ENCODE measurements around the gene PGLYRP3.
"Not testable (repeated sequence)": the region's sequence is repeated elsewhere in the genome, so short reads cannot be mapped to it uniquely, and the experiment has no call there.

Gene PGLYRP3

DNA sequence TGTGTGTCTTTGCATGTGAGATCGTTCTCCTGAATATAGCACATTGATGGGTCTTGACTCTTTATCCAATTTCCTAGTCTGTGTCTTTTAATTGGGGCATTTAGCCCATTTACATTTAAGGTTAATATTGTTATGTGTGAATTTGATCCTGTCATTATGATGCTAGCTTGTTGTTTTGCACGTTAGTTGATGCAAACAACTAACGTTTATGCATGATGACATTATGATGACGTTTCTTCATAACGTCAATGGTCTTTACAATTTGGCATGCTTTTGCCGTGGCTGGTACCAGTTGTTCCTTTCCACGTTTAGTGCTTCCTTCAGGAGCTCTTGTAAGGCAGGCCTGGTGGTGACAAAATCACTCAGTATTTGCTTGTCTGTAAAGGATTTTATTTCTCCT, 5.4 kb upstream of the PGLYRP3 start:
- not testable (repeated sequence) for DNase-seq (ENCODE audit: low read depth in 4 of 4, low spot score in 1 of 4)

DNA sequence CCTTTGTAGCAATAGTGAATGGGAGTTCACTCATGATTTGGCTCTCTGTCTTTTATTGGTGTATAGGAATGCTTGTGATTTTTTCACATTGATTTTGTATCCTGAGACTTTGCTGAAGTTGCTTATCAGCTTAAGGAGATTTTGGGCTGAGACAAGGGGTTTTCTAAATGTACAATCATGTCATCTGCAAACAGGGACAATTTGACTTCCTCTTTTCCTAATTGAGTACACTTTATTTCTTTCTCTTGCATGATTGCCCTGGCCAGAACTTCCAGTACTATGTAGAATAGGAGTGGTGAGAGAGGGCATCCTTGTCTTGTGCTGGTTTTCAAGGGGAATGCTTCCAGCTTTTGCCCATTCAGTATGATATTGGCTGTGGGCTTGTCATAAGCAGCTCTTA, 3.3 kb upstream of the PGLYRP3 start:
- DNase-seq (ENCODE audit: low read depth in 4 of 4, low spot score in 1 of 4), result not testable (repeated sequence)

DNA sequence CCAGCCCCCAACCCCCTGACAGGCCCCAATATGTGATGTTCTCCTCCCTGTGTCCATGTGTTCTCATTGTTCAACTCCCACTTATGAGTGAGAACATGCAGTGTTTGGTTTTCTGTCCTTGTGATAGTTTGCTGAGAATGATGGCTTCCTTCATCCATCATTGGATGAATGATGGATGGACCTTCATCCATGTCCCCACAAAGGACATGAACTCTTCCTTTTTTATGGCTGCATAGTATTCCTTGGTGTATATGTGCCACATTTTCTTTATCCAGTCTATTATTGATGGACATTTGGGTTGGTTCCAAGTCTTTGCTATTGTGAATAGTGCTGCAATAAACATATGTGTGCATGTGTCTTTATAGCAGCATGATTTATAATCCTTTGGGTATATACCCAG, 1.6 kb upstream of the PGLYRP3 start:
- not testable (repeated sequence) for DNase-seq (ENCODE audit: low read depth in 4 of 4, low spot score in 1 of 4)

DNA sequence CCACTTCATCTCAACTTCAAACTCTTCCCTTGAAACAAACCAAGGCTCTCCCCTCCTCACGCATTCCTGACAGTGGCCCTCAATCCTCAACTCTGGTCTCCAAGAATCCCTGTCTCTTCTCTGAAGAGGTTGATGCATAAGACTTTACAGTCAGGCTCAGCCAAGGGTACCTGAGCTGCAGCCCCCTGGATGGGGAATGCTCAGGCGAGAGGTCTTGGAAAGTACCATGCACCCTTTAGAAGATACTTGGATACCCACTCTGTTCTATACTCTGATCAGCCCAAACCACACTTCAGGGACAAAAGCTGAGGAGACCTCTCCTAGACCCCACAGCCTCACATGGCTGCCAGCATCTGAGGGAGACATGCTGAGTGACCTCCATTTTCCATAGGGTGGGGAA, 536 bp upstream of the PGLYRP3 start:
- DNase-seq (ENCODE audit: low read depth in 4 of 4, low spot score in 1 of 4), result no peak

DNA sequence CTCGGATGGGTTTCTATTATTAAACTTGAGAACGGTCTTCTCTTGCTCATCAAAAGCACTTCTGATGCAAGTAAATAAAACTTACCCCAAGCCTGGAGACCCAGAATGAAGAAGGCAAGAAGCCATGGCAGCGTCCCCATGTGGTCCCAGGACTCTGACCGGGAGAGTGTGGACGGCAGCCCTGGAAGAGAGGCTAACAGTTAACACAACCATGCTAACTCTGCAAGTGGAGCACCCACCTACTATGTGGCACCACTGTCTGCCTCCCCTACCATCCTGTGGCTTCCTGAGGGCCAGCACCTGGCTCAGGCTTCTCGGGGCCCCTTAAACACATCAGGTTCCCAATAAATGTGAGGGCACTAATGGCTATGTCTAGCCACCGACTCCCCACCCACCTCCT, 2.2 kb downstream of the PGLYRP3 start:
- DNase-seq (ENCODE audit: low read depth in 4 of 4, low spot score in 1 of 4), result no peak

DNA sequence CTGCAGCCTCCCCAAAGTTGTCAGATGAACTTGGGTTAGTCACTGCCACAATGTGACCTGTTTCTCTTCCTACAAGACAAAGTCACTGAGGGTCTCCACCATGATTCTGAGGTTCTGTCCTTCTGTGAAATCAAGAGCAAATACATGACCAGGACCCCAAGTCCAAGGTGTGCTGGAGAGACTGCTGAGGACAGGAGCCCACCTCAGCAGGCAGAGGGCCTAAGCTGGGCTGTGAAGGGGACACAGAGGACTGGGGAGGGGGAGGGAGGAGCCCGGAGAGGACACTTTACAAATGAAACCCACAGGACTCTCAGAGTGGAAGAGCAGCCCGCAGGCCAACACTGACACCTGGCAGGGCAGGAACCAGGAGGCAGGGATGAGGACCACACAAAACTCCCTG, 3.3 kb downstream of the PGLYRP3 start:
- DNase-seq (ENCODE audit: low read depth in 4 of 4, low spot score in 1 of 4), result no peak

DNA sequence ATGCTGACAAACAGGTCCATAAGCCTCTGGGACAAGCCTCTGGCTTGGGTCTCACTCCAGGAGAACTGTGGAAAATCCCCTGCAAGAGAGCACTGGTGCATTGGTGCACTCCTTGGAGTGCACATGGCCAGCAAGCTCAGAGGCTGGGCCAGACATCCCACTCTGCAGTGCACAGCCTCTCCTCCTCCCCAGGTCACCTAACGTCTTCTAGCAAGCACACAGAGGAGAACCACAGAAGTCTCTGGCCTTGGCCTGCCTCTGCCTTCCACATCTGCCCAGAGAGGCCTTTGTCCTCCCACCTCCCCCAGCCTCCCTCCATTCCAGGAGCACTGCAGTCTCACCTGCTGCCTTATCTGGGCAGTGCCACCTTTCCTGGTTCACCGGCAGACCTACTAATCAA, 4.2 kb downstream of the PGLYRP3 start:
- no peak for DNase-seq (ENCODE audit: low read depth in 4 of 4, low spot score in 1 of 4)

DNA sequence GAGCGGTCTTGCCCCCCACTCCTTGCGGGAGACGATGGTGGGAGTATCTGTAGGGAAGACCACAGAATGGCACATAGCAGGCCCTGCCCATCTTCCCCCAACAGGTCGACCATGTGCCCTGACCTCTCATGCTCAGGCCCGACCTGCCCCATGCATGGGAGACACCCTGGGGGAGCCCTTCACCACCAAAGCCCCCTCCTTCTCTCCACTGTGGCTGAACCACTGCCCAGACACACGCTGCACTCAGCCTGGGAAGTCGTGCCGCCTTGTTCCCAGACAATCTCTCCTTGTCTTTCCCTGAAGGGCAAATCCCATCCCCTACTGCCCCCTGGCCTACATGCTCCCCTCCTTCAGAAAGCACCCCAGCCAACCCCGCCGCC, 5.5 kb downstream of the PGLYRP3 start:
- no peak for DNase-seq (ENCODE audit: low read depth in 4 of 4, low spot score in 1 of 4)

DNA sequence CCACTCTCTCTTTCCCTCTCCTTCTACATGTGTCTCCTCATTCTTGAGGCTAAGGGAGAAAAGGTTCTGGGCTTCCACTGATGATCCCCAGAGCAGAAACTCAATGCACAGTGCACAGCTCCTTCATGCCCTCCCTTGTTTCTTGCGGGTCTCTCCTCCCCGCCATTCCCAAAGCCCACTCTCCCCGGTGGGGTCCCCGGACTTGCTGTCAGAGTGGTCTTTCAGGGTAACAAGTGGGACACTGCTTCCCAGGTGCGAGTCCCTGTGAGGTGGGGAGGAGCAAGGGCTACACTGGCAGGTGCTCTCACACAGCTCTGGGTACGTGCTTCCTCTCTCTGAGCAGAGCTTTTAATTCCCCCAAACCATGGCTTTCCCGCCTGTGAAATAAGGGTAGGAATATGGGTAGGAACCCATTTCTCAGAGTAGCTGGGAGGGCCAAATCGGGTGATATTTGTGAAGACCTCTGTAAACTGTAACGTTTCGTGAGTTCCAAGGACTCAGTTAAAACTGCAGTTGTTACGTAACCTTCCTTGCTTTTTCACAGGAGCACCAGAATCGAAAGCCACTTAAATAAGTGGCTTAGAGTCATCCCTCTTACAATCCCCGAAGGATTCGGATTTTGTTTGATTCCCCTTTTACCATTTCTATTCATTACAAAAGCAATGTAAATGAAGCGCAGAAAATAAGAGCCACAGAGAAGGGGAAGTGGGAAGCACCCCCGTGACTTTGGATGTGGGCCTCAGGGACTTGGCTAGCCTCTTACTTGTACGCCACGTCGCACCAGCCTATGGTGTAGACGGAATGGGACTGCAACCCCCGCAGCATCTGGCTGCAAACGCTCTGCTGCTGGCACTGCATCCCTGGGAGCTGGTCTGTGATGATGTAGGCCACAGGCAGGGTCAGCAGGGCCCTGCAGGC, 6.2 kb downstream of the PGLYRP3 start:
- no peak for DNase-seq (ENCODE audit: low read depth in 4 of 4, low spot score in 1 of 4)

DNA sequence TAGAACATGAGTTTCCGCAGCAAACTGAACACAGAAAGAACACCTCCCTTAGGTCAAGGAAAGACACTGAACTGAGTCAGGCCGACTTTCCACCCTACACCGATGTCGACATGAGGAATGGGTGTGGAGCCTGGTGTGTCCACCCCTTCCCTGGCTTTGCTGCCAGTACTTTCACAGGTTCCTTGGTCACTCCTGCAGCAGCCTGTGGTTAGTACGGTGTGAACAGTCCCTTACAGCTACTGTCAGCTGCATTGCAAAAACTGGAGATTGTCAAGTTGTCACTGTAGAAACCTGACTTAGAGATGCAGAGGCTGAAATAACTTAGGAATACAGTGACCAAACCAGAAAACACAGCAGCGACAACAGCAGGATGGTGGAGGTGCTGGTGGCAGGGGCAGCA, 7.1 kb downstream of the PGLYRP3 start:
- DNase-seq (ENCODE audit: low read depth in 4 of 4, low spot score in 1 of 4), result no peak

DNA sequence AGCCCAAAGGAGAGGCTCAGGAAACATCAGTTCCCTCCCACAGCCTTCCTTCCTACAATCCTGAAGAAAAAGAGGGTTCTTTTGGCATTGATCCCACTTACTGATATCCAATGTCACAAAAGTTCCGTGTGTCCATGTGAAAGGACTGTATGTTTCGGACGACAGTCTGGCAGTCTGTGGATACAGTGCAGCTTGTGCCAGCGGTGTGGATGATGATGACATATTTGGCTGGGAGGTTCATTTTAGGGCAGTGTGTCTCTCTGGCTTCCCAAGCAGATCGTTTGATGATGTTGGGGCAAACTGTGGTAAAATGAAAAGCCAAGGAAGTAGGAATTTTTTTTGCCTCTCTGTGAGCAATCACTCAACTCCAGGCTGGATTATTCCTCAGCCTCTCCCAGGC, 10.4 kb downstream of the PGLYRP3 start:
- DNase-seq (ENCODE audit: low read depth in 4 of 4, low spot score in 1 of 4), result no peak

DNA sequence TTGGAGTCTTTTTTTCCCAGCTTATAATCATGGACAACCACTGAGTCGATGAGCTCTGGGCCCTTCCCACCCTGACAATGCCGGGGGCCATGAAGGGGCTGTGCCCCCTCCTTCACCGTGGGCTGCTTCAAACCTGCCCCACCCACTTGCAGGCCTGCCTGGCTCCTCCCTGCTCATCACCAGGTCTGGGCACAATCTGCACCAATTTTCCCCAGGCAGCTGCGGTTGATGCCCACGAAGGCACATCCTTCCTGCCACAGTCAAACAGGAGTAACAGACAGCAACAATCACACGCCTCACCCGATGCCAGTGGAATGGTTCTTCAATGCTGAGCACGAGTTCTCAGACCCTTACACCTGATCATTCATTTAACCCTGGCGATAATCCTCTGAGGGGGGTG, 18.9 kb downstream of the PGLYRP3 start:
- no peak for DNase-seq (ENCODE audit: low read depth in 4 of 4, low spot score in 1 of 4)

DNA sequence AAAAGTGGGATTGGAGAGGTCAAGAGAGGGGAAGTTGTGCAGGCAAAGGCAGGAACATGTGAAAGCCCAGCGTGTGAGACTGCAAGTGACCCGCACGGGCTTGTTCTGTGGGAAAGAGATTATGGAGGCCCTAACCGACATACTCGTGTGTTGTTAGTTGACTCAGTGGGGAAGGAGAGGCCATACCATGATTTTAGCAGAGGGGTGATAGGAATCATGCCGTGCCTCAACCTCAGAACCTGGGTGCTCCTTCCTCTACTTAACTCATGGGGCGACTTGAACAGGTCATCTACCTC, 19.3 kb downstream of the PGLYRP3 start:
- DNase-seq (ENCODE audit: low read depth in 4 of 4, low spot score in 1 of 4), result no peak

DNA sequence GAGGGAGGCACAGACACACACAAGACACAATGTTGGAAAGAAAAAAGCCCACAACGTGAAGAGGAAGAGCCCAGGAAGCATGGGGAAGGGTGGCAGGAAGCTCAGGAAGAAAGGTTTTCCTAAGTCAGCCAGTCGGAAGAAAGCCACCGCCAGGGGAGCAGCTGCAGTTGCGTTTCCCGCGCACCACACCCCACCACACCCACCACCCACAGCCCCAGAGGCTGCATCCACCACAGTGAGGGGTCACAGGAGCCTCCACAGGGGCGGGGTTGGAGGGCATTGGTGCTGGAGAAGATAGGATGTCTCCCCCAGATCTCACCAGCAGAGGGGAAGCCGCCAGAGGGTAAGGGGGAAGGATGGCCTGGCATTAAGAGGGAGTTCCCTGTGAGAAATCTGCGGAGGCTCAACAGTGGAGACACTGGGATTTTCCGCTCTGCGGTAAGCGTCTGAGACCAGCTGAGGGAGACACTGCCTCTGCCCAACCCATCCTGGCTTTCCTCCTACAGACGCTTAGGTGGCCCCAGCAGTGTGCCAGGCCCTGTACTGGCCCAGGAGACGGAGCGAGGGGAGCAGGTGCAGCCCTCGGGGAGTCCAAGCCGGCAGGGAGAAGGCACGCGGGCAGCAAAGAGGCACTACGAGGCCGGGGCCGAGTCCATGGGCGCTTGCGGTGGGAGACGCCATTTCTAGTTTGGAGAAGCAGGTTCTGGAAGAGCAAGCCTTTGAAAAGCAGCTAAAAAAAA, 19.8 kb downstream of the PGLYRP3 start:
- DNase-seq (ENCODE audit: low read depth in 4 of 4, low spot score in 1 of 4), result no peak

DNA sequence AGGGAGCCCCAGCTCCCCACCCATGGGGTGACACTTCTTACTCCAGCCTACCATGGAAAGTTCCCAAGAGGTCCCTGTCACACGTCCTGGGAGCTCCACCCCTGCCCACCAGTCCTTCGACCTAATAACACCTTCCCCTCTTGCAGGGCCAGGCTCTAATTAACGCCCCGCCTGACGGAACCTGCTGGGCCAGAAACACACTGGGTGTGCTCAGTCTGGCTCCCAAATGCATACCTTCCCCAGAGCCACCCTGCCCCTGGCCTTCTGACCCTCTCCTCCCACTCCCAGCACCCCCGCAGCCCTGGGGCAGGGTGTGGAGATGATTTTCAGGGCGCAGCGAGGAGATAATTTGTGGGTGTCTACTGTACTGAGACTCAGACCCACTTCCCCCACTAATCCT, 20.6 kb downstream of the PGLYRP3 start:
- no peak for DNase-seq (ENCODE audit: low read depth in 4 of 4, low spot score in 1 of 4)

DNA sequence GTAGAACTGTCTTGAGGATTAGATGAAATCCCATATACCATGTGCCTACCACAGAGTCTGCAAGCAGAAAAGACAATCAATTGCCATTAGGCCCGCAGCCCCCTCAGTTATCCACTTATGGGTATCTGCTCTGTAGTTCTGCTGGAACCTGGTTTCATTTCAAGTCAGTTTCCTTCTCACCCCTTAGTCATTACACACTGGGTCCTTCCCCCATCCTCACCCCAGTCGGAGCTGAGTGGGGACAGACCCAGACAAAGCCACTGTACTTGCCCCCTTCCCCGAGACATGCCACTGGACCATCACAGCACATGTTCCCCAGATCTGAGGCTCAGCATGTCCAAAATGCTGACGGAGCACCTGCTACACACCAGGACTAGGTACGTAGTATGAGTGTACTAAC, 21.2 kb downstream of the PGLYRP3 start:
- DNase-seq (ENCODE audit: low read depth in 4 of 4, low spot score in 1 of 4), result no peak

DNA sequence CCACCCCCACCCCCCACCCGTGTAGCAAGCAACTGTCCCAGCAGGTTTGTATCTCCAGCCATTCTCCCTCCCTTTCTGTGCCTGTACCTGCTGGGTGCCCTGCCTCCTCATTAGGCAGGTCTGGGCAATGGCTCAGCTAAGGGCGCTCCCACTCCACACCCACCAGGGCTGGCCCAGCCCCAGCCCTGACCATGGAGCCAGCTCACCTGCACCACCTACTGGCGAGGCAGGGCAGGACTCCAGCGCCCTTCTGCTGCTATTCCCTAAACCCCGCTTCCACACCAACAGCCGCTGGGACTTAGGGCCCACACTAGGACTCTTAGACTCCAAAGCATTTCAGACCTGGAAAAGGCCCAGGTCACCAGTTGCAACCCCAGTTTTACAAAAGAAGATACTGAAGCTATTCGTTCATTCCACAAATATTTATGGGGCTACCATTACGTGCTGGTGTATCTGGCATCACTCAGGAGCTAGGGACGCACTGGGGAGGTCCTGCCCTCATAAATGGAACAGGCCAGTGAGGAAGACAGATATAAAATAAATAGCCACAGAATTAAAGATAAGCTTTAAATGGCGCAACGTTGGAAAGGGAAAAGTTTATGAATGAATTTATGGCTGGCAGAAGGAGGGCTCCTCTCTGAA, 24.0 kb downstream of the PGLYRP3 start:
- no peak for DNase-seq (ENCODE audit: low read depth in 4 of 4, low spot score in 1 of 4)

DNA sequence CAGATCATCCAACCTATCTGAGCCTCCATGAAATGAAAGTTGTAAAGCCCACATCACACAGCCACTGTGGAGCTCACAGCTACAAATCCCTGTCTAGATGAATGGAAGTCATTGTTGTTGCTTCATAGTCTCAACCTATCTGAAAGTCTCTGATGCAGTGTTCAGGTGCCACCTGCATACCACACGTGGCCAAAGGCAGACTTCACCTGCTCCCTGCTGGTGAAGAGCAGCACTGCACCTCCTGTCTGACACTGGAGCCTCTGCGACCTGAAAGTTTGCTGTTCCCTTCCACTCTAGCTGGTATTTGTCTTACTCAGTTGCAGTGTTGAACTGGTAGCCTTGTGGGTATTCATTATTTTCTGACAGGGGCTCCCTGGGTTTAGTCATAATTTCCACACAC, 34.9 kb downstream of the PGLYRP3 start:
- DNase-seq (ENCODE audit: low read depth in 4 of 4, low spot score in 1 of 4), result no peak

DNA sequence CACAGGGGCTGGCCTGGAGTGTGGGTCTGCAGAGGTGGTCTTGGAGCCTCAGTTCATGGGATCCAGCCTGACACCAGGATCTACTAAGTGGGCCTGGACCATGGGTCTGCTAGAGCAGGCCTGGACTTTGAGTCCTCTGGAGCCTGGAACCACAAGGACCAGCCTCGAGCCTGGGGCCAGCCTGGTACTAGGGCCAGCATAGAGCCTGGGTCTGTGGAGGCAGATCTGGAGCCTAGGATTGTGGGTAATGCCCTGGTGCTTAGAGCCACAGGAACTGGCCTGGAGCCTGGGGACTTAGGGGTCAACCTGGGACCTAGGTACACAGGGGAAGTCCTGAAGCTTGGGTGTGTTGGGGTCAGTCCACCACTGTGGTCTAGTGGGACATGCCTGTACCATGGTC, 40.6 kb downstream of the PGLYRP3 start:
- DNase-seq (ENCODE audit: low read depth in 4 of 4, low spot score in 1 of 4), result no peak

DNA sequence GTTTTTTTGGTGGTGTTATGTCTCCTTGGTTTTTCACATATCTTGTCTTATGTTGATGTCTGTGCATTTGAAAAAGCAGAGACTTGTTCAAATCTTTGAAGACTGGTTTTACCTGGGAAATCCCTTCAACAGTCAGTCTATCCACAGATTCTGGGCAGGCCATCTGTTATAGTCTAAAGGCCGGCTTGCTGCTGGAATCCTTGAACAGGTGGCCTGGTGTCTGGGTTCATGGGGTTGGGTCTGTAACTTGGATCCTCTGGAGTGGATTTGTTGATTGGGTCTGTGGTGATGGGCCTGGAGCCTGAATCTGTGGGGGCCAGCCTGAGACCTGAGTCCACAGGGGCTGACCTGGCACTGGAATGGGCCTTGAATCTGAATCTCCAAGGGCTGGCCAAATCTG, 41.0 kb downstream of the PGLYRP3 start:
- DNase-seq (ENCODE audit: low read depth in 4 of 4, low spot score in 1 of 4), result no peak

DNA sequence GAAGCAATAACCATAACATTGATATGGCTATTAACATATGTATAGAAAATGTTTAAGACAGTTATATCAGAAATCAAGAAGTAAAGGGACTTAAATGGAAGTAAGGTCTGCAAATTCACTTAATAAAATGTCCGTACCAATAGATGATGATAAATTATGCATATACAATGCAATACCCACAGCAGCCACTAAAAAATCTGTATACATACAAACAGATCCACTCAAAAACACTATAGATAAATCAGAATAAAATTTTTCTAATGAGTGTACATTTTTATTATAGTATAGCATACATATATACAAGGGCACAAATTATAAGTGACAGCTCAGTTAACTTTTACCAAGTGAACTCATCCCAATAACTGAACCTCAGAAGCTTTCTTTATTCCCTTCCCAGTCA, 47.3 kb downstream of the PGLYRP3 start:
- DNase-seq (ENCODE audit: low read depth in 4 of 4, low spot score in 1 of 4), result no peak

DNA sequence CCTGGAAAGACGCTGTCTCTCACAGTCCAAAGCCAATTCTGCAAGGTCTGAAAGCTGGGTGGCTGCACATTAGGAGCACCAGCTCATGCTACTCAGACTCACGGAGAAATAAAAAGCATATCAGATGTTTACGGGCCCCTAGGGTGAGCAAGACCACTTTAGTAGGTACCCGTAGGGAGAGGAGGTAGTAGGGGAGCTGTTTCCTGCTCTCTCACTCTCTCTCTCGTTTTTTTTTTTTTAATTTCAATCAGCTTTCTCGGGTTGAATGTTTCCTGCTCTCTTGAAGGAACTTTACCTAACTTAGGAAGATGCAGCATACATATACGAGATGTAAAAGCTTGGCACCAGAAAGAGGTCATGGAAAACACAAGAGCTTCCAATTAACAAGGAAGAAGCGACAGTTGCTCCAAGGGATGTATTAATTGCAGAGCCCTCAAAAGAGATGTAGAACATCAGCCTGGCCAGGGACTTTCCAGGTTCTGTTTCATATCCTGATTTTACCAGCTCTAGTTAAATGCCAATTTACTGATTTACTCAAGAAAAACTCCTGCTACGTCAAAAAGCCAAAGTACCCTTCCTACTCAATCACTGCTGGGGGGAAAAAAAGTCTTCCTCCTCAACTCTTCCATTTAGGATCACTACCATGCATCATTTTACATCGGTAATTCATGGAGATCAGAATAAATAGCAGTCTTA, 50.1 kb downstream of the PGLYRP3 start:
- no peak for DNase-seq (ENCODE audit: low read depth in 4 of 4, low spot score in 1 of 4)

Data from stimulated activated CD4-positive, alpha-beta T cell treated with anti-CD3 and anti-CD28 coated beads, Interleukin-1b, Interleukin-23, amount 100 ng/mL, for 24 hours (primary cell).